Medulla oblongata (tissue), 1 donor: ENCODE data around the gene UMODL1.

Experiments
- DNase-seq: peaks from one replicate; pipeline ENCODE4 v3.0.0-alpha.2; 2015; ENCODE audit errors: extremely low spot score

Gene UMODL1

GRCh38 chr21:42127164-42128150 is 56.3 kb downstream of the UMODL1 start:
- no peak for DNase-seq

GRCh38 chr21:42129300-42130266 is 58.5 kb downstream of the UMODL1 start:
- DNase-seq = no peak

GRCh38 chr21:42130441-42130840 is 59.3 kb downstream of the UMODL1 start:
- DNase-seq = no peak

GRCh38 chr21:42132183-42132582 is 61.1 kb downstream of the UMODL1 start:
- DNase-seq = no peak

- no peak for DNase-seq
These were observed 62.0 kb downstream of the UMODL1 start for GRCh38 chr21:42133131-42133530.

- DNase-seq = no peak
These were observed 64.4 kb downstream of the UMODL1 start for GRCh38 chr21:42135386-42136052.

- no peak for DNase-seq
These were observed 66.2 kb downstream of the UMODL1 start for GRCh38 chr21:42137191-42137904.

GRCh38 chr21:42140196-42140934 is 69.2 kb downstream of the UMODL1 start:
- no peak for DNase-seq

GRCh38 chr21:42141643-42142042 is 70.5 kb downstream of the UMODL1 start:
- no peak for DNase-seq

GRCh38 chr21:42142141-42142540 is 71.0 kb downstream of the UMODL1 start:
- DNase-seq = no peak

GRCh38 chr21:42142627-42143026 is 71.5 kb downstream of the UMODL1 start:
- DNase-seq = no peak

GRCh38 chr21:42143111-42143510 is 72.0 kb downstream of the UMODL1 start:
- no peak for DNase-seq

GRCh38 chr21:42144221-42144620 is 73.1 kb downstream of the UMODL1 start:
- no peak for DNase-seq

- DNase-seq = no peak
These were observed 73.8 kb downstream of the UMODL1 start for GRCh38 chr21:42144679-42145568.

- peak; percentile 76 for DNase-seq
These were observed 74.6 kb downstream of the UMODL1 start for GRCh38 chr21:42145569-42146272.

GRCh38 chr21:42146273-42146805 is 75.2 kb downstream of the UMODL1 start:
- no peak for DNase-seq

- no peak for DNase-seq
These were observed 75.7 kb downstream of the UMODL1 start for GRCh38 chr21:42146821-42147220.

- DNase-seq = no peak
These were observed 76.4 kb downstream of the UMODL1 start for GRCh38 chr21:42147386-42148020.
